H1 (cell line): Measurements from ENCODE around the gene RFX3. TPM values are rescaled to one million over a fixed set of nuclear protein-coding genes. Genes with fewer than 3 reads are reported as not detected.

ENCODE experiments used
- CTCF ChIA-PET: fragments of 300-600 bp; sonication (Branson Sonifier 250); formaldehyde crosslinking; loops from one replicate; lab custom pipeline; 2021; ENCODE audit not compliant: partially characterized antibody; lab: Charles Lee
- POLR2A ChIA-PET: fragments of 300-600 bp; sonication (Branson Sonifier 250); formaldehyde crosslinking; loops from one replicate; lab custom pipeline; 2021; ENCODE audit warnings: inconsistent platforms; ENCODE audit not compliant: partially characterized antibody; lab: Charles Lee
- DNase-seq, 2 experiments: peaks; one replicate each; pipeline versions ENCODE4 v3.0.0 to v3.0.0-alpha.2; 2010 to 2022; ENCODE audit warnings: low spot score in 2 of 2, low read depth in 1 of 2, mixed read lengths in 1 of 2
- FAIRE-seq: peaks from 2 replicates; lab custom pipeline; 2011; peaks lifted over from hg19 to GRCh38; lab: Jason Lieb, UNC
- H2AFZ ChIP-seq: 2 replicates; pipeline ENCODE4 v1.8.1; 2012; ENCODE audit warnings: low read length, inconsistent platforms
- H2AK5ac ChIP-seq: 2 replicates; pipeline ENCODE4 v1.6.1; 2013; ENCODE audit warnings: low read depth, low read length
- H2BK120ac ChIP-seq: replicated peaks from 2 replicates; pipeline ENCODE3; 2013; ENCODE audit warnings: low read depth, low read length, inconsistent platforms
- H2BK12ac ChIP-seq: 2 replicates; pipeline ENCODE4 v1.6.1; 2013; ENCODE audit warnings: low read depth, low read length
- H2BK15ac ChIP-seq: 2 replicates; pipeline ENCODE4 v1.6.1; 2013; ENCODE audit warnings: low read length
- H2BK20ac ChIP-seq: 2 replicates; pipeline ENCODE4 v1.6.1; 2013; ENCODE audit warnings: low read length
- H2BK5ac ChIP-seq: 2 replicates; pipeline ENCODE4 v1.6.1; 2013; ENCODE audit warnings: low read depth, low read length
- H3K14ac ChIP-seq: 2 replicates; pipeline ENCODE4 v1.6.1; 2013; ENCODE audit warnings: inconsistent platforms; ENCODE audit not compliant: insufficient read length
- H3K18ac ChIP-seq: 2 replicates; pipeline ENCODE4 v1.6.1; 2013; ENCODE audit warnings: low read length; ENCODE audit errors: extremely low read depth
- H3K23ac ChIP-seq: 2 replicates; pipeline ENCODE4 v1.6.1; 2013; ENCODE audit warnings: inconsistent platforms; ENCODE audit not compliant: insufficient read length
- H3K23me2 ChIP-seq: 2 replicates; pipeline ENCODE4 v1.6.1; 2013; ENCODE audit warnings: low read depth, low read length
- H3K27ac ChIP-seq: 2 replicates; pipeline ENCODE4 v1.6.1; 2011; ENCODE audit warnings: low read depth, low read length, inconsistent platforms
- H3K27me3 ChIP-seq, 4 experiments: replicated peaks in 1 of 4; 1 replicate in 1 of 4; 2 replicates in 3 of 4; pipeline versions ENCODE4 v1.6.1 to v1.8.1; 2011 to 2013; ENCODE audit warnings: low read length in 3 of 4, mild to moderate bottlenecking in 3 of 4, inconsistent platforms in 2 of 4, mixed read lengths in 2 of 4, moderate library complexity in 1 of 4; ENCODE audit not compliant: control insufficient read depth in 3 of 4, insufficient read depth in 3 of 4; ENCODE audit errors: extremely low read depth in 1 of 4
- H3K36me3 ChIP-seq, 4 experiments: 2 replicates each; pipeline versions ENCODE4 v1.6.1 to v1.8.1; 2011 to 2013; ENCODE audit warnings: mild to moderate bottlenecking in 4 of 4, low read length in 3 of 4, moderate library complexity in 2 of 4, control low read depth in 1 of 4, inconsistent platforms in 1 of 4; ENCODE audit not compliant: insufficient read depth in 4 of 4, control insufficient read depth in 2 of 4
- H3K4ac ChIP-seq: replicated peaks from 2 replicates; pipeline ENCODE3; 2013; ENCODE audit warnings: low read length, low read depth, mixed read lengths, inconsistent platforms; ENCODE audit not compliant: insufficient read length
- H3K4me1 ChIP-seq, 4 experiments: replicated peaks in 1 of 4; 1 replicate in 1 of 4; 2 replicates in 3 of 4; pipeline versions ENCODE4 v1.6.1 to v1.8.1; 2011 to 2013; ENCODE audit warnings: low read length in 3 of 4, inconsistent platforms in 2 of 4, mixed read lengths in 1 of 4; ENCODE audit not compliant: insufficient read depth in 4 of 4, control insufficient read depth in 3 of 4
- H3K4me2 ChIP-seq, 2 experiments: 2 replicates each; pipeline versions ENCODE4 v1.6.1 to v1.8.1; 2011 to 2013; ENCODE audit warnings: low read depth in 2 of 2, low read length in 2 of 2, control low read depth in 1 of 2, inconsistent platforms in 1 of 2, mild to moderate bottlenecking in 1 of 2; ENCODE audit not compliant: insufficient read depth in 1 of 2
- H3K4me3 ChIP-seq, 4 experiments: fragments of 200-600, 300-600 bp in 1 of 4; sonication (generic), shearing (Covaris generic), sonication (Bioruptor Twin) in 1 of 4; 2 replicates each; pipeline versions ENCODE4 v1.5.1 to v1.8.1; 2011 to 2016; ENCODE audit warnings: low read length in 4 of 4, low read depth in 3 of 4, control low read depth in 2 of 4, inconsistent platforms in 2 of 4, mild to moderate bottlenecking in 2 of 4, mixed read lengths in 1 of 4, moderate library complexity in 1 of 4; ENCODE audit not compliant: insufficient read depth in 2 of 4; ENCODE audit errors: extremely low read depth in 1 of 4
- H3K56ac ChIP-seq: replicated peaks from 2 replicates; pipeline ENCODE3; 2013; ENCODE audit warnings: low read depth, mild to moderate bottlenecking, mixed read lengths, low read length, inconsistent platforms; ENCODE audit not compliant: insufficient read length
- H3K79me1 ChIP-seq: 2 replicates; pipeline ENCODE4 v1.6.1; 2013; ENCODE audit warnings: low read depth, low read length, control low read depth
- H3K79me2 ChIP-seq, 2 experiments: 2 replicates each; pipeline versions ENCODE4 v1.6.1 to v1.8.1; 2012 to 2013; ENCODE audit warnings: low read length in 2 of 2, mild to moderate bottlenecking in 2 of 2, inconsistent platforms in 1 of 2; ENCODE audit not compliant: insufficient read depth in 2 of 2, control insufficient read depth in 1 of 2
- H3K9ac ChIP-seq, 4 experiments: replicated peaks in 1 of 4; 1 replicate in 1 of 4; 2 replicates in 3 of 4; pipeline versions ENCODE4 v1.6.1 to v1.8.1; 2011 to 2013; ENCODE audit warnings: low read depth in 3 of 4, low read length in 3 of 4, control low read depth in 2 of 4, mild to moderate bottlenecking in 2 of 4, moderate library complexity in 2 of 4, inconsistent platforms in 1 of 4; ENCODE audit errors: extremely low read depth in 1 of 4
- H3K9me3 ChIP-seq, 2 experiments: 2 replicates each; pipeline versions ENCODE4 v1.6.1 to v1.8.1; 2012 to 2013; ENCODE audit warnings: mild to moderate bottlenecking in 2 of 2, moderate library complexity in 2 of 2, control low read depth in 1 of 2, inconsistent platforms in 1 of 2, low read depth in 1 of 2, low read length in 1 of 2, mixed read lengths in 1 of 2; ENCODE audit not compliant: insufficient read depth in 2 of 2
- H4K20me1 ChIP-seq, 2 experiments: replicated peaks in 1 of 2; 2 replicates each; pipeline versions ENCODE3 to v1.8.1; 2011 to 2013; ENCODE audit warnings: inconsistent platforms in 2 of 2, low read length in 2 of 2, mild to moderate bottlenecking in 1 of 2; ENCODE audit not compliant: insufficient read depth in 2 of 2, control insufficient read depth in 1 of 2
- H4K5ac ChIP-seq: 2 replicates; pipeline ENCODE4 v1.6.1; 2013; ENCODE audit warnings: low read length, low read depth, mixed read lengths, inconsistent platforms; ENCODE audit not compliant: insufficient read length
- H4K8ac ChIP-seq: 2 replicates; pipeline ENCODE4 v1.8.0; 2013; ENCODE audit warnings: mild to moderate bottlenecking, moderate library complexity, low read length, inconsistent platforms; ENCODE audit not compliant: insufficient read depth; ENCODE audit errors: extremely low read depth
- H4K91ac ChIP-seq: replicated peaks from 2 replicates; pipeline ENCODE3; 2013; ENCODE audit warnings: low read length, mixed read lengths, inconsistent platforms; ENCODE audit not compliant: insufficient read length
- GABPA ChIP-seq: IDR thresholded peaks from 2 replicates; pipeline ENCODE4 v1.6.1; 2011; ENCODE audit warnings: mild to moderate bottlenecking, low read length, moderate library complexity, borderline replicate concordance; ENCODE audit not compliant: insufficient read depth
- GTF2F1 ChIP-seq: IDR thresholded peaks from 2 replicates; pipeline ENCODE4 v1.6.1; 2012; ENCODE audit warnings: low read depth, low read length, improper control_type of control experiment, borderline replicate concordance
- JUN ChIP-seq: IDR thresholded peaks from 2 replicates; pipeline ENCODE4 v1.6.1; 2011; ENCODE audit warnings: low read depth, mild to moderate bottlenecking, improper control_type of control experiment, low read length
- KDM5A ChIP-seq: fragments of 200-600 bp; IDR thresholded peaks from 2 replicates; pipeline ENCODE4 v1.7.1; 2012; ENCODE audit warnings: mild to moderate bottlenecking, low read length, inconsistent platforms, mixed read lengths
- NANOG ChIP-seq: IDR thresholded peaks from 2 replicates; pipeline ENCODE4 v1.6.1; 2011; ENCODE audit warnings: low read length, low read depth, mild to moderate bottlenecking, inconsistent platforms; ENCODE audit not compliant: insufficient read depth, poor library complexity, severe bottlenecking
- NRF1 ChIP-seq: IDR thresholded peaks from 2 replicates; pipeline ENCODE4 v1.6.1; 2011; ENCODE audit warnings: mild to moderate bottlenecking, low read depth, low read length, improper control_type of control experiment
- POLR2A ChIP-seq, 2 experiments: IDR thresholded peaks; 1 replicate in 1 of 2; 2 replicates in 1 of 2; pipeline ENCODE4 v1.6.1; 2011; ENCODE audit warnings: low read depth in 2 of 2, low read length in 2 of 2, mild to moderate bottlenecking in 2 of 2; ENCODE audit errors: control extremely low read depth in 1 of 2
- TCF12 ChIP-seq: IDR thresholded peaks from 2 replicates; pipeline ENCODE4 v1.6.1; 2011; ENCODE audit warnings: low read depth, mild to moderate bottlenecking, low read length
- WGBS, 2 experiments: shearing (Covaris generic) in 1 of 2; methylation state at CpG; one replicate each; pipeline versions ENCODE4 v1.1.6 to v1.1.7; 2013 to 2015; ENCODE audit warnings: low lambda C conversion rate in 2 of 2, mixed read lengths in 2 of 2, inconsistent platforms in 1 of 2, low coverage in 1 of 2, missing lambda C conversion rate in 1 of 2; ENCODE audit not compliant: insufficient replicate concordance in 2 of 2, insufficient coverage in 1 of 2, insufficient read length in 1 of 2; ENCODE audit errors: extremely low coverage in 1 of 2, missing lambda C conversion rate in 1 of 2; 5-methylcytosine and 5-hydroxymethylcytosine counted together
- polyA plus RNA-seq, 7 experiments: library from polyadenylated mRNA; depleted of rRNA in 3 of 7; stranded (reverse) in 5 of 7; unstranded in 2 of 7; fragments of >200 nt in 5 of 7; fragments of 200-250 nt in 2 of 7; gene quantifications; 1 replicate in 5 of 7; 2 replicates in 1 of 7; 4 replicates in 1 of 7; pipeline versions ENCODE4 v1.2.1 to v1.2.3, GENCODE V29; 2011 to 2013; ENCODE audit warnings: missing spikeins in 2 of 7, mixed read lengths in 2 of 7
- total RNA-seq: library from RNA; stranded (reverse); fragmentation: NEBNext Ultra II Directional; extraction: Animal tissue kit (Norgen Biotek cat#: 25700); gene quantifications from 2 replicates; pipeline ENCODE4 v1.2.1, GENCODE V29; 2021
- TF ChIP-seq, protein P1 (sequence below), 3 experiments: IDR thresholded peaks; 1 replicate in 2 of 3; 2 replicates in 1 of 3; pipeline versions ENCODE4 v1.5.1 to v1.6.1; 2011; ENCODE audit warnings: low read length in 3 of 3, mild to moderate bottlenecking in 3 of 3, inconsistent platforms in 2 of 3, low read depth in 1 of 3, moderate library complexity in 1 of 3; ENCODE audit not compliant: insufficient read depth in 1 of 3; ENCODE audit errors: control extremely low read depth in 1 of 3

The RFX3 gene
- total and polyA plus RNA-seq, 2 of the 8 experiments (the other 6 are each of a cell fraction or from before 2014, with no cell fraction given), result 4.9 to 22.6 TPM

DNA sequence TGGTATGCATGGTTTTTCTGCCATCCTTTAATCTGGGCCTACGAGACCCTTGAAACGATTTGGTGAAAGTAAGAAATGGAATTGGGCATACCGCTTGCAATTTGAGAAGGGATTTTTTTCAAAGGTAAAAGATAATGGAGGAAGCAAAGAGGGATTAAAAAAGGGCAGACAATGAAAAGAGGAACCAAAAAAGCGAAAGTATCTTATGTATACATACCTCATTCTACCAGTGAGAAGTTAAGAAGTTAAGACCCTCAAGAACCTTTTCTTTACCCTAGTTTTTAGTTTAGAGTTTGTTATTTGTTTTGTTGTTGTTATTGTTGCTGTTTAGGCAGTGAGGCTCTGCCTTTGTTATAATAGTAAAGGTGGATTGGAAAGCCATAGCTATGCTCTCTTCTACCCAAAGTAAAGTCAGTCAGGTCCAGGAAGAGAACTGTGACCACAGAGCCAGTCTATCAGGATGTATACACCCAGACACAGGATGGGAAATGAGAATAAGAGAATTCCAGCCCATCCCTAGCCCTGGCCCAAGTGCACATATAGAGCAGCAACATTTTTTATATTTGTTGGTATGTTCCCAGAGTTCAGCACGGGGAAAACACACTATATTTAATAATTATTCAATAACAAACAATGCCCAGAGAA lies 166.6 kb downstream of the RFX3 start:
- ChIA-PET POLR2A (no interaction called here), CTCF (interaction anchor here (0.6 kb wide), 1 partner anchor 68 kb away, joined by 3 read pairs; no protein-coding TSS in a partner anchor)
- no peak overlapping the region for H3K14ac ChIP-seq
- no peak overlapping the region for H2AK5ac ChIP-seq
- H4K91ac ChIP-seq, result no peak overlapping the region
- TF ChIP-seq GTF2F1 (no peak), GABPA (no peak), NRF1 (no peak), POLR2A (IDR thresholded peaks at IDR 0.05; ENCODE audit: control extremely low read depth in 1 of 2, low read depth in 2 of 2, low read length in 2 of 2) (no peak), TCF12 (no peak), JUN (no peak), NANOG (no peak), KDM5A (no peak)
- TF ChIP-seq, protein P1, sequence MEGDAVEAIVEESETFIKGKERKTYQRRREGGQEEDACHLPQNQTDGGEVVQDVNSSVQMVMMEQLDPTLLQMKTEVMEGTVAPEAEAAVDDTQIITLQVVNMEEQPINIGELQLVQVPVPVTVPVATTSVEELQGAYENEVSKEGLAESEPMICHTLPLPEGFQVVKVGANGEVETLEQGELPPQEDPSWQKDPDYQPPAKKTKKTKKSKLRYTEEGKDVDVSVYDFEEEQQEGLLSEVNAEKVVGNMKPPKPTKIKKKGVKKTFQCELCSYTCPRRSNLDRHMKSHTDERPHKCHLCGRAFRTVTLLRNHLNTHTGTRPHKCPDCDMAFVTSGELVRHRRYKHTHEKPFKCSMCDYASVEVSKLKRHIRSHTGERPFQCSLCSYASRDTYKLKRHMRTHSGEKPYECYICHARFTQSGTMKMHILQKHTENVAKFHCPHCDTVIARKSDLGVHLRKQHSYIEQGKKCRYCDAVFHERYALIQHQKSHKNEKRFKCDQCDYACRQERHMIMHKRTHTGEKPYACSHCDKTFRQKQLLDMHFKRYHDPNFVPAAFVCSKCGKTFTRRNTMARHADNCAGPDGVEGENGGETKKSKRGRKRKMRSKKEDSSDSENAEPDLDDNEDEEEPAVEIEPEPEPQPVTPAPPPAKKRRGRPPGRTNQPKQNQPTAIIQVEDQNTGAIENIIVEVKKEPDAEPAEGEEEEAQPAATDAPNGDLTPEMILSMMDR (IDR thresholded peaks at IDR 0.05; ENCODE audit: control extremely low read depth in 1 of 3, insufficient read depth in 1 of 3, low read depth in 1 of 3, low read length in 3 of 3), result no peak
- H3K4me3 ChIP-seq, result no peak overlapping the region
- FAIRE-seq (no peak), DNase-seq (no peak)
- no peak overlapping the region for H3K4me2 ChIP-seq
- H3K4ac ChIP-seq, result no peak overlapping the region
- H4K5ac ChIP-seq, result no peak overlapping the region
- no peak overlapping the region for H3K18ac ChIP-seq
- H3K27me3 ChIP-seq, result no peaks in the 10 kb centered on the region
- no peaks in the 10 kb centered on the region for H4K20me1 ChIP-seq
- no peak overlapping the region for H3K23ac ChIP-seq
- H3K4me1 ChIP-seq, result peaks cover 0 to 6% (median 1%) of the 10 kb centered on the region in 4 experiments; a peak in 1 of 7 replicates
- H4K8ac ChIP-seq, result no peak overlapping the region
- no peak overlapping the region for H2BK12ac ChIP-seq
- H3K23me2 ChIP-seq, result no peaks in the 10 kb centered on the region; the same call in 1 of the 2 replicates
- H3K36me3 ChIP-seq, result no peaks in the 10 kb centered on the region; a peak in 1 of 8 replicates
- no peak overlapping the region for H2BK120ac ChIP-seq
- no peaks in the 10 kb centered on the region; a peak in 1 of 4 replicates for H3K9me3 ChIP-seq
- H2AFZ ChIP-seq, result no peak overlapping the region
- no peaks in the 10 kb centered on the region; a peak in 1 of 4 replicates for H3K79me2 ChIP-seq
- WGBS, 2 experiments, result 92% methylated on average over 5 of the region's 5 CpGs; no CpG with 5 or more reads in 1 of the 2 experiments
- no peaks in the 10 kb centered on the region for H3K79me1 ChIP-seq
- H2BK5ac ChIP-seq, result no peak overlapping the region
- no peak overlapping the region for H3K56ac ChIP-seq
- no peak overlapping the region for H3K9ac ChIP-seq
- H3K27ac ChIP-seq, result no peak overlapping the region
- no peak overlapping the region for H2BK20ac ChIP-seq
- H2BK15ac ChIP-seq, result no peak overlapping the region
